ENCODE data around the gene JDP2. TPM values are rescaled to one million over a fixed set of nuclear protein-coding genes. Genes with fewer than 3 reads are reported as not detected.

The JDP2 gene
- total RNA-seq, 4 donors from 2014 or later, result 59.7 to 141 (median 78.4) TPM

GRCh38 chr14:75459099-75459741 lies 31.4 kb downstream of the JDP2 start:
- peak; percentile 11 for ATAC-seq (ENCODE audit: low FRiP score)
- DNase-seq (ENCODE audit: low spot score), result no peak
- no peak for TF ChIP-seq CTCF (IDR thresholded peaks at IDR 0.05)

GRCh38 chr14:75459791-75460190 lies 32.0 kb downstream of the JDP2 start:
- DNase-seq (ENCODE audit: low spot score) (no peak), ATAC-seq (ENCODE audit: low FRiP score) (no peak)
- no peak for TF ChIP-seq CTCF (IDR thresholded peaks at IDR 0.05)

- ATAC-seq (ENCODE audit: low FRiP score) (no peak), DNase-seq (ENCODE audit: low spot score) (no peak)
- no peak for TF ChIP-seq CTCF (IDR thresholded peaks at IDR 0.05)
Measured at GRCh38 chr14:75460394-75460793, 32.6 kb downstream of the JDP2 start.

- no peak for TF ChIP-seq CTCF (IDR thresholded peaks at IDR 0.05)
- no peak for DNase-seq (ENCODE audit: low spot score)
- no peak for ATAC-seq (ENCODE audit: low FRiP score)
Measured at GRCh38 chr14:75461303-75461702, 33.5 kb downstream of the JDP2 start.

GRCh38 chr14:75461755-75462349 lies 34.0 kb downstream of the JDP2 start:
- no peak for DNase-seq (ENCODE audit: low spot score)
- TF ChIP-seq CTCF (IDR thresholded peaks at IDR 0.05), result no peak
- ATAC-seq (ENCODE audit: low FRiP score), result no peak

GRCh38 chr14:75464626-75465025 lies 36.8 kb downstream of the JDP2 start:
- DNase-seq (ENCODE audit: low spot score) (no peak), ATAC-seq (ENCODE audit: low FRiP score) (no peak)
- no peak for TF ChIP-seq CTCF (IDR thresholded peaks at IDR 0.05)

- DNase-seq (ENCODE audit: low spot score) (no peak), ATAC-seq (ENCODE audit: low FRiP score) (no peak)
- no peak for TF ChIP-seq CTCF (IDR thresholded peaks at IDR 0.05)
Measured at GRCh38 chr14:75467763-75468162, 39.9 kb downstream of the JDP2 start.
